WTC11 (cell line): ENCODE measurements around the gene NECTIN1.

ENCODE experiments used
- CBFB ChIP-seq: sonication (generic); formaldehyde crosslinking; IDR thresholded peaks from 2 replicates; pipeline ENCODE4 v1.8.1; 2022; ENCODE audit warnings: mild to moderate bottlenecking, low read depth, missing genetic modification reagents
- CTCF ChIP-seq: fragments of 200-600 bp; IDR thresholded peaks from 2 replicates; pipeline ENCODE4 v1.8.0; 2022; ENCODE audit warnings: antibody characterized with exemption
- E2F5 ChIP-seq: sonication (generic); formaldehyde crosslinking; IDR thresholded peaks from 2 replicates; pipeline ENCODE4 v1.8.1; 2022; ENCODE audit warnings: mild to moderate bottlenecking, moderate library complexity, missing genetic modification reagents
- EMX1 ChIP-seq: fragments of 250-450 bp; sonication (Bioruptor Pico); IDR thresholded peaks from 2 replicates; pipeline ENCODE4 v1.8.0; 2021; ENCODE audit warnings: mild to moderate bottlenecking
- HMGXB4 ChIP-seq: sonication (generic); formaldehyde crosslinking; IDR thresholded peaks from 2 replicates; pipeline ENCODE4 v1.8.1; 2023; ENCODE audit warnings: mild to moderate bottlenecking, moderate library complexity, missing genetic modification reagents
- IRF1 ChIP-seq: sonication (generic); formaldehyde crosslinking; IDR thresholded peaks from 2 replicates; pipeline ENCODE4 v1.8.0; 2023; ENCODE audit warnings: missing genetic modification reagents
- NR1H2 ChIP-seq: sonication (generic); formaldehyde crosslinking; IDR thresholded peaks from 2 replicates; pipeline ENCODE4 v1.9.0; 2021; ENCODE audit warnings: mild to moderate bottlenecking, moderate library complexity, missing genetic modification reagents
- RELA ChIP-seq: sonication (generic); formaldehyde crosslinking; IDR thresholded peaks from 2 replicates; pipeline ENCODE4 v1.8.1; 2022; ENCODE audit warnings: missing genetic modification reagents, mild to moderate bottlenecking, borderline replicate concordance
- SMAD3 ChIP-seq: sonication (generic); formaldehyde crosslinking; IDR thresholded peaks from 2 replicates; pipeline ENCODE4 v1.8.0; 2022; ENCODE audit warnings: missing genetic modification reagents, mild to moderate bottlenecking, borderline replicate concordance
- ZBTB43 ChIP-seq: sonication (generic); formaldehyde crosslinking; IDR thresholded peaks from 2 replicates; pipeline ENCODE4 v1.8.1; 2023; ENCODE audit warnings: mild to moderate bottlenecking, missing genetic modification reagents
- ZNF532 ChIP-seq: fragments of 250-450 bp; sonication (Bioruptor Pico); IDR thresholded peaks from 2 replicates; pipeline ENCODE4 v1.9.0; 2021; ENCODE audit warnings: mild to moderate bottlenecking, borderline replicate concordance

GRCh38 chr11:119752345-119752871 is 23.4 kb upstream of the NECTIN1 start:
- TF ChIP-seq CTCF (no peak), ZNF532 (CRISPR knock-in tag) (no peak), ZBTB43 (CRISPR knock-in tag) (no peak), HMGXB4 (no peak), RELA (no peak), IRF1 (CRISPR knock-in tag) (no peak), NR1H2 (CRISPR knock-in tag) (no peak), CBFB (CRISPR knock-in tag) (no peak), EMX1 (no peak), SMAD3 (no peak), E2F5 (CRISPR knock-in tag) (no peak)
